GM12892 (cell line): ENCODE data around the gene HTT.

Experiments
- POLR2AphosphoS5 ChIP-seq: IDR thresholded peaks from 2 replicates; pipeline ENCODE4 v1.6.1; 2011; ENCODE audit warnings: low read depth, low read length, control low read depth
- TAF1 ChIP-seq: IDR thresholded peaks from 2 replicates; pipeline ENCODE4 v1.6.1; 2011; ENCODE audit warnings: low read depth, mild to moderate bottlenecking, control low read depth, low read length, borderline replicate concordance

DNA sequence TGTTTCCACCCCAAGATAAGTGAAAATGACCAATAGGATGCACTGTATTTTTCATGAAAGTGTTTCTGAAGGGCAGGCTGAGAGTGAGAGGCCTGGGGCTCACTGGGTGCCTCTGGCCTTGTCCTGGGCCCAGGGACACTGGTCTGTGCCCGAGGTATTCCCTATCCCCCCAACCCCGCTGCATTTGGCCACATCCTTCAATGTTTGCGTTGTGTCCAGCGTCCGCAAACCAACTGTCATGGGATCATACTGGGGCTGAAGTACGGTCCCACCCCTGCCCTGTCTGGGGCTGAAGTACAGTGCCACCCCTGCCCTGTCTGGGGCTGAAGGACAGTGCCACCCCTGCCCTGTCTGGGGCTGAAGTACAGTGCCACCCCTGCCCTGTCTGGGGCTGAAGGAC is 152.5 kb downstream of the HTT start:
- TF ChIP-seq TAF1 (no peak), POLR2AphosphoS5 (no peak)
